Stimulated activated CD8-positive, alpha-beta memory T cell treated with anti-CD3 and anti-CD28 coated beads, Interleukin-4, amount 100 ng/mL, for 48 hours (primary cell): ENCODE measurements around the gene AP3B1.
A peak's percentile ranks its signal among the peaks of the same experiment; 100 is the strongest.

Experiments
- DNase-seq: peaks from one replicate; pipeline ENCODE4 v3.0.0-alpha.2; 2020

Gene AP3B1

DNA sequence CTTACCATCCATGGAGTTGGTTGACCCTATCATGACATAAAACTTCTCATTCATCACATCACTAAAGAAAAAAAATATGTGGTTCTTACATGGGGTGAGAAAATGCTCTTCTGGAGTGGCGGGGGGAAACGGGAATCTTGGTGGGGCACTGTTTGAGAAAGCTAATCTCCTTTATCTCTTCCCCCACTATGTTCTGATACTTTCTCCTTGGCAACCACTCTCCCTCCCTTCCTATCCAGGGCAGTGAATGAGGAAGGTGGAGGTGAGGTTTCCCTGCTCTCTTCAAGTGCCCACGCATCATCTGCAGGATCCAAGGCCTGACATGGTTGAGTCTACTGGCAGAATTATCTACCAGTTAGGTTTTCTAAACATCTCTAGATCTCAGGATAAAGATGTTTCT is 297.6 kb downstream of the AP3B1 start:
- DNase-seq: no peak

DNA sequence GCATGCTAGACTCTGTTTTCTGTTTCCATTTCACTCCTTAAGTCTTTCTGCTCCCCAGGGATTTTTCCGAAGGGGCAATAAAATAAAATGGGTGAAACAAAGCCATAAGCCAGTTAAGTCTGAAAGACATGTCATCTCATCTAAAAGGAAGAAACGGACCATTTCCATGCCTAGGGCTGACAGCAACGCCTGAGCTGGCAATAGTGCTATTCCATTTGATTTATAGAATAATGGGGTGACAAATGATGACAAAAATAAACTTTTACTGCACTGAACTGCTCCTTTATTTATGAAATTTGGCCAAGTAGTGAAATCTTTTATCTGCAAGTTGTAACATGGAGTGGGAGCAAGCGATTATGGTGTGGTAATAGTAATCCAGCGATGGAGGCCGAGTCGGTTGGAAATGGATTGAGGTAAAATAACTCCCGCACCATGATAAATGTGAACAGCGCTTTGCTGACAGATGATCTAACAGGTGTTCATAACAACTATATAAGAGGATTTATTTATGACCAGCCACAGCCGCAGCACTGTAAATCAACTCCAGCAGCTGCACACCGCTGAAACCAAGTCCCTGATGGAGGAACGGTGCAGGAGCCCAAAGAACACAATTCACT is 298.6 kb downstream of the AP3B1 start:
- DNase-seq: no peak

DNA sequence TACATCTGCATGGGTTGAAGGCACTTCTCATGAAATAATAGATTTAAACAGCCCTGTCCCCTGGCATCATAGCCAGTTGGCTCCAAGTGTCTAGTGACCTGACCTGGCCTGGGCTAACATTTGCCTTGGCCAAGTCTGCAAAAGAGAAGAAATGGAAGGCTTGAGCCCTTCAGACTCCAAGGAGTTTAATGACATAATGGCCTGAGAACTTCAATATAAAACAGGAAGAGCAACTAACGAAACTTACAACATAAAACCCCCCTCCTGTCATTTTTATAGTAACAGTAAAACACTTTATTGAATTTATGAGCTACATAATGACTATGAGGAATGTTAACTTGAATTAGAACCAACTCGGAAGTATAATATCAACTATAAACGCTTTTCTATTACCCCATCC is 299.6 kb downstream of the AP3B1 start:
- DNase-seq: no peak

DNA sequence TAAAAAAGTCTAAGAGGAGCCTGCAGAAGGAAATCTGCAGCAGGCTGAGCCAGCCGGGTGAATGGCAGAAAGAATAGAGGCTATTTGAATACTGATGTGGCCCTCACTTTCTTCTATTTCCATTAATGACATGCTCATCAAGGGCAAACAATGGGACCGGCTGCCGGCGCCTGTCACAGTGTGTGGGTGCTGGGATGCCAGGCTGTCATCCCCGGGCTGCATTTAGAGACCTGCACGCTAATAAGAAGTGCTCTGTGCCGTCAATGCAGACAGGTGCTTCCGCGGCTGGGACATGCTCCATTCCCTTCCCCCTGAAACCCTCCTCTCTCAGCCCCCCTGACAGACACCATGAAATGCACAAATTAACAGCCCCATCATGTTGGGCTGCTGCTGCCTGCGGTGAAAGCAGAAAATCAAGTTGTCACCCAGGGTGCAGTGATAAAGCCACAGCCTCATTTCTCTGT is 300.6 kb downstream of the AP3B1 start:
- DNase-seq: no peak

DNA sequence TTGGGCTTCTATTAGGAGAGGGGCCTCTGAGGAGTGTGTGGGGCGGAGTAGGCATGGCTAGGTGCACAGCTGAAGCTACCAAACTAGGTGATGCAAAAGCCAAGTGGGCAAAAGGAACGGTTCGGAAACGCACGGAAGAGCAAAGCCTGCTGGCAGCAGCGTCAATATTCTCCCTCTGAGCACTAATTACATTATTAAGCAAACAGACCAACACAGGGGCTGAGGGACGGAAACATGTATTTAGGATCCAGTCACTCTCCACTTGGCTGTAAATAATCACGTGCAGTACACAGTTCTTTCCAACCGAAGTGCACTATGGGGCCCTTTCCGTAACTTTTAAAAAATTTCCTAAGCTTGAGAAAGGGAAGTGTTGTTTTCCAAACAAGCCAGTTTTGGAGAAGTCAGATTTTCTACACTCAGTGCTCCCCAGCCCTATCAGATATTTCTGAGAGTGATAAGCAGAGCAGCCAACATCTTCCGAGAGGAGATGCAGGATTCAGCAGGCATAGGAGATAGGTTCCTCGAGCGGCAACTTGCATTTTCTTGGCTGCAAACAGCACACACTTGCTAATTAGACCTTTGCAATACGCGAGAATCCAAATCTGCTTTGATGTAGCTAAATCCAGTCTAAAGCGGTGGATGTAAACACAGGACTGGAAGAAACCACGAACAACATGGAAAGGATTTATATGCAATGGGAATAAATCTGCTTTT is 301.2 kb downstream of the AP3B1 start:
- DNase-seq: no peak

DNA sequence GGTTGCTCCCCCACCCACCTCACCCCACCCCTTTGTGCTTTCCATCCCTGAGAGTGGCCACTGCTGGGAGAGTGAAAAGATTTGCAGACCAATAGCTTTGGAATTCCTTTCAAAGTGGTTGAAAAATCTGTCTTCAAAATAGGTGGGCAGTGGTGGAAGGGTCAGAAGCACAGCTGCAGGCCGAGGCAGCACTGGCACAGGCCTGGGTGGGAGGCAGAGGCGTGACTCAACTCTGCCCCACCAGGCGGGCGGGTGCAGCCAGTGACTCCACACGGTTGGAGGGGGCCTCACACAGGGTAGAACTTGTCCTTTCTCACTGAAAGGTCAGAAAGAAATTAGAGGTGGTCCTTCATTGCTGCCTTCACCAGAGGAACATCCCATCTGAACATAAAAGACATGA is 303.4 kb downstream of the AP3B1 start:
- DNase-seq: no peak

DNA sequence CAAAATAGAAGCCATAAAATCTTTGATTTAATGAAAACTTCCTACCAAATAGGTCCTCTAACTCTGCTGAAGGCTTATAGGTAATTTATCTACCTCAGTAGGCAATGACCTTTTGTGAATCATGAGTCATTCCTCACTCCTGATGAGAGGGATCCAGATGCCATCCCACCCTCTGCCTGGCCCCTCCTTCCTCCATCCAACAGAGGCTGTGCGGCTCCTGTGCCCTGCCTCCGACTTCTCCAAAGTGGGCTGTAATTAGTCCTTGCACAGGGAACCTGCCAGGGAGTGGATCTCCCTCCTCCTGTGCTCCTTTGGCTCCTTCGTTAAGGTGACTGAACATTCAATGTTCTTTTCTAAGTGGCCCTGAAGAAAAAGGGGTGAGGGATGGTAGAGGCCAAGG is 304.5 kb downstream of the AP3B1 start:
- DNase-seq: no peak

DNA sequence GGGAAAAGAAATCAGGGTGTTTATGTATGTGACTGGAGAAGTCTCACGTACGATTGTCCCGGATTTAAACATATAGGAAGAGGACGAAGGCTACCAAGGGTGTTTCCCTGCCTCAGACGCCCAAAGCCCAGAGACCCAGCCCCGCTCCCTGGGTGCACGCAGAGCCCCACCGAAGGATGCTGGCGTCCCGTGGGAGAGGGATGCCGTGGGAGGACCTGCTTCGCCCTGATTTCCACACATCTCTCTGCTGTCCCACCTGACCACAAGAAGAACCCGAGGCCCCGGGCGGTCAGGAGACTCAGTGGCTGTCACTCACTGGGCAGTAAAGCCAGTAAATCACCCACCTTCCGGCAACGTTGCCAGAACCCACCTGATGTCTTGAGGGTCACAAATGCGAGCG is 306.5 kb downstream of the AP3B1 start:
- DNase-seq: no peak

DNA sequence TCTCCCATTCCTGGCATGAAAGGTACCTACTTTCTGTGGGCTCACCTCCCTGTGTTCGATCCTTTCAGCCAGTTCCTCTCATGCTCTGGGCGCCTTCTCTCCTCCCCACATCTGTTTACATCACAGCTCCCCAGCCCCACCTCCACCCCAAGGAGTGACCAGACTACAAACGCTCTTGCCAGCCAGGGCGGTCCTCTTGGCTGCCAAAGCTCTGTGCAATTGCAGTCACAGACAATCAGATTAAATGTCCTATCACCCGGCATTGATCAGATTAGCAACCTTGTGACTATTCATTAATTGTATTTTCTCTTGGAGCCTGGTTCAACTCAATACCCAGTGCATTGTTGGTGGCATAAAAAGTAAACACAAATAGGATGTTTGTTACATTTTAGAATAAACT is 307.2 kb downstream of the AP3B1 start:
- no peak for DNase-seq

DNA sequence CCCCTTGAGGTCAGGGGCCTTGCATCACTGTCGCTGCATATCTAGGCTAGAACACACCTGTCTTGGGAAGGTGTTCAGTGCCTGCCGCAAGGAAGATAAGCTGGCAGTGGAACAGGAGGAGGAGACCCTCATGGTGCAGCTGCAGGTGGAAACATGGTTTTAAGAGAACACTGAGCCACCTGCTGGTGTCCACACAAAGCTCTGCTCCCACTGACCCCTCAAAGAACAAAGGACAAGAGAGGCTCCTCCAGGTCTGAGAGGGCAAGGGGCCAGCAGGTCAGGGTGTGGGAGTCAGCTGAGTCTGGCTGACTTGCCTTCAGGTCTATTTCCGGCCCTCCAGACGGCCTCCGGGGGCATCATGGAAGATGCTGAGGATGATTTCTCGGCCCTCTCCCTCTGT is 308.2 kb downstream of the AP3B1 start:
- no peak for DNase-seq

DNA sequence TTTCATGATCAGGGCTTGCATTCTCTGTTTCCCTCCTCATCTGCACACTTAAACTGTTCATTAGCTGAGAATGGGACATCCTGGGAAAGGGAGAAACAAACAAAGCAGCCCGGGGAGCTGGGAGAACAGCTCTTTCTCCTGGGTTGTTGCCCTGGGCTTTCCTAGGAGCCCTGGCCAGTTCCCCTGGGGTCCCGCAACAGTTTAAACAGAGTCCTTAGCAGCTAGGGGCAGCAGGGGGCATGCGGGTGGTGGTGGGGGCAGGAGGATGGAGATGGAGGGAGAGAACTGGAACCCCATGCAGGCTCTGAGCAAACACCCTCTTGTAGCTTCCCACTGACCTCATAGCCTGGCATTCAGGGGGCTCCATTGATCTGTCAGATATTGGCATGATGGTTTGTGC is 309.3 kb downstream of the AP3B1 start:
- DNase-seq: no peak

DNA sequence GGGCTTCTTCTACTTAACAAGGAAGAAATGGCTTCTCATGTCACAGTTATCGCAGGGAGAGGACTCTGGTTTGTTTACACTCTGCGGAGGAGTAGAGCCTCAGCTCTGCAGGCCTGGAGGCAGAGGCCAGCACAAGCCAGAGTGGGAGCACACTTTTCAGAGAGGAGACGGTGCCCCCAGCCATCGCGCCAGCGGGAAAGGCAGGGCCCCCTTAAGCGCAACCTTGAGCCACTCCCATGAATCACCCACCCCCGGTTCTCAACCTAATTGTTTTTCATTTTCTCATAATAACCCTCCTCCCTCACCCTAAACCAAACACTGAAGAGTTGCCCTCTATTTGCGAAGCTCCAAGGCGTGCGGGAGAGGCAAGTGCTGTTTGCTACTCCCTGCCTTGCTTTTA is 309.9 kb downstream of the AP3B1 start:
- DNase-seq: no peak

DNA sequence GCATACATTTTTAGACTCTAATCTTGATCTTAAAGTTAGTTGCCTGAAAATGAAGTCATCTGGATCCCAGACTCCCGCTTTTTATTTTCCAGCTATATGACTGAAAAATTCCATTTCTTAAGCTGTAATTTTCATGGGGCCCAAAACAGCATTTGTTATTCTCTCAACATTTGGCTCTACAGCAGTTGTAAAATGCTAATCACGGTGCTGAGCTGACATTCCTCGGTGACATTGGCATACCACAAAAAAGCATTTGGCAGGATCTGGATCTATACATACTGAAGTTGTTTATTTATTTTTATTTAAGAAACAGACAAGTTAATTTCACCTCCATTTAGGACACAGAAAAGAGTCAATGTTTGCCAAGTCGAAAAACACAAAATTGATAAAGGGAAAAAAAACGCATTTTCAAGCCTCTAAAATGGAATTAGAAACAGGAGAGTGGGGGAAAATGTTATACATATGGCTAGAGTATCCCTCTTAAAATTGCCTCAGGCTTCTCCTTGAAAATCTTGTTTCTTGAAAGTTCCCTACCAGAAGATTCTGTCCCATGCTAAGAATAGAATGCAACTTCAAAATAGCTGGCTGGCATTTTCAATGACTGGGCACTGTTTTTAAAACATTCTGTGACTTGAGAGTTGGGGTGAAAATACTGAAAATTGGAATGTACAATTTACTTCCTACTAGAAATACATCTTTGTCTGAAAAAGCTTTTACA is 310.9 kb downstream of the AP3B1 start:
- no peak for DNase-seq

DNA sequence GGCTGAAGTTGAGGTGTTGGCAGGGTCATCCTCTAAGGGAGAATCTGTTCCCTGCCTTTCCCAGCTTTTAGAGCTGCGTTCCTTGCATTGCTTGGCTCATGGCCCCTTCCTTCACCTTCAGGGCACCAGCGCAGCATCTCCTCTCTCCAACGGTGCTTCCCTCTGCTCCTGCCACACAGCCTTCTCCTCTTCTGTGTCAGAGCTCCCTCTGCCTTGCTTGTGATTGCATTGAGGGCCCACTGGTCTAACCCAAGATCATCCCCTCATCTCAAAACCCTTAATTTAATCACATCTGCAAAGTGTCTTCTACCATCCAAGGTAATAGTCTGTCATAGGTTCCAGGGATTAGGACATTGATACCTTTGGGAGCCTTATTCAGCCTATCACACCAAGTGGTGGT is 312.7 kb downstream of the AP3B1 start:
- DNase-seq: no peak

DNA sequence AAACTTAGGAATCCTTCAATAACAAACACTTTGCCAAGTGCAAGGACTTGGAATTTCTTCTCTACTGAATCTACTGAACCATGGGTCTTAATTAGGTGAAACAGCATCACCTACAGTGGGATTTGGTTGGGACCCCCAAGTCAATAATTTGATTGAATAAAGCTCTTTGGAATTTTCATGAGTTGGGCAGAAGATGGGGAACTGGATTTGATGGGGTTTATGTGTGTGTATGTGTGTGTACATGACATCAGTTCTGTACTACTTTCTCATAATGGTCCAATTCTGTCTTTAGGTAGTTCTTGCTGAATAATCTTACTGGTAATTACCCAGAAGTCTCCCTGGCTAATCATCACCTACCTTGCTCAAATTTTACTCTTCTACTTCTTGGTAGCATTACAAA is 319.9 kb downstream of the AP3B1 start:
- no peak for DNase-seq

DNA sequence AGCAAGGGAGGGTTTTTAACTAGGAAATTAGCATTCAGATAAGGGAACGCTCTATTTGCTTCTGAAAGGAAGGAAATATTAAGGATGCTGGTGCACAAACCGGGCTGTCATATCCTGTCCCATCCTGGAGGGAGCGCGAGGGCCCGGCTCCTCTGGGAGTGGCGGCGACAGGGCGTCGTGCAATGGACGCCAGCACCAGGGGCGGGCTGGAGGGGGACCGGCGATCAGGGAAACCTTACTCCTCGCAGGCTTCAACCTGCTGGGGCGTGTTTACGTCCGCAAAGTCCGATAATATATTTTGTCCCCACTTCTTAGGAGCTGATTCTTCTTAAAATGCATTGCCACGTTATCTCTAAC is 321.3 kb downstream of the AP3B1 start:
- DNase-seq: no peak

DNA sequence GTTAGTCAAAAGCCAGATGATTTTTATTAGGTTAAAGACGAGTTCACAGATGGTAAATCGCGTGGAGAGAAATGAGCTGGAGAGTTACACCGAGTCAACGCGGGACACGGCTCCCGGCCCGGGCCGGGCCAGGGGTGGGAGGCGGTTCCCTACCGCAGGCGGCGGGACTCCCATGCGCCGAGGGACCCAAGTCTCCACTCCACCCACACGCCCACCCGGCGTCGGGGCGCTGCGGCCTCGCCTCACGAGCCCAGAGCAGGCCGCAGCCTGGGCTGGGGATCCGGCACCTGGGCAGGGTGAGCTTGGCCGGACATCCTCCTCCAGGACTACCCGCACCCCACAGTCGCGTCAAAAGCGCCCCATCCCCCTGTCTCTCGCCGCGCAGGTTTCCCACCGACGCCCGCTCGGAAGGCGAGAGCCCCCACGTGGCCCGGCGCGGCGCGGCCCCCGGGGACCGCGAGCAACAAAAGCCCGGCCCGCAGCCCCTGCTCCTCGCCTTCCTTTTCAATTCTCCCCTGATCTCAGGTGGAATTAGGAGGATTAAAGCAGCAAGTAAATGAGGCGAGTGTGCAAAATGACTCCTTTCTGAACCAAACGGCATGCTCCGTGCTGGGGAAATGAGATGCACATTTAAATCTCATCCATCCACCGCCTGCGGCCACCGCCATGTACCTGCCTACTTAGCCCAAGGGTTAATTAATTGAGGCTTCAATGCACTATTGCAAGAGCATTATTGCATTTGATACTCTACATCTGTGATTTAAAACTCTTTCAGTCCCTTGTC is 321.8 kb downstream of the AP3B1 start:
- peak; percentile 50 for DNase-seq

DNA sequence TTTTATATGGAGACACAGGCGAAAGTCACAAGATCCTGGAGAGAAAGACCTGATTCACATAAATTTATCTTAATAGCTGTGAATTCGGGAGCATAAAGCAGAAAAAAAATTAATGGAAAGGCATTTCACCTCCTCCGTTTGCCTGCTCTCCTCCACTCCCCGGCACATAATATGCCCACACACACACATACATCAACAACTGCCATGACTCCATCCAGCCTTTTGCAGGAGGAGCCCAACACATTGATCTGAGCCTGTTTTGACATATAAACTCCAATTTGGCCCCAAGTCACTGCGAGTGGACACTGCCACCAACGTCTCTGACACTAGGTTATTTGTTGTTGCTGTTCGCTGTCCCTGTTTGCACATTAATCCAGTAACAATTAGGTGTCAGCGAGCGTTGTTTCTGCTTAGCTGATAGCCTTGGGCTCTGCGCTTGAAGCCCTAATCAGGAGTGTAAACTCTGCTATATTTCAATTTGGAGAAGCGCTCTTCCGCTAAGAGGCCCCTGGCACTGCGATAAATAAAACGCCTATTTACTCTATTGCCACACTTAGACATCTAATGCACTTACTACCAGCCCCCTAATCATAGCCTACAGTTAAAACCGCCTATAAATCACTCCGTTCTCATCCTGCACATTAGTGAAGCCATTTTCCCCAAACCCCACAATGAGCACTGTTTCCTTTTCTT is 322.6 kb downstream of the AP3B1 start:
- DNase-seq: no peak

DNA sequence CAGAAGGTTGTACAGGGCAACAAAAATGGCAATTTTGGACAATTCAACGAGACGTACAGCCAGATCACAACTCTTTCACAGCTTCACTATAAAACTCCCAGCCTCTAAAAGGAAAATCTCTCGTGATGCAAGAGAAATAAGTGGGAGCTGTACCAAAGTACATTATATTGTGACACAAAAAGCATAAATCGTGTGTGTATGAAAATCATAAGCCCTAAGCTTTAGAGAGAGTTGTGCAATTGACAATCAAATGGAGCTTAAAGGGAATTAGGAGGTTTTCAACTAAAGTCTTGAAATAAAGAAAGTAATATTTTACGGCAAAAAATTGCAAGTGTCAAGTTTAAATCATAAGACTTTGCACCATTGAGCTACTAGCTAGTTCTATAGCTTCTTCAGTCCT is 323.6 kb downstream of the AP3B1 start:
- DNase-seq: no peak

DNA sequence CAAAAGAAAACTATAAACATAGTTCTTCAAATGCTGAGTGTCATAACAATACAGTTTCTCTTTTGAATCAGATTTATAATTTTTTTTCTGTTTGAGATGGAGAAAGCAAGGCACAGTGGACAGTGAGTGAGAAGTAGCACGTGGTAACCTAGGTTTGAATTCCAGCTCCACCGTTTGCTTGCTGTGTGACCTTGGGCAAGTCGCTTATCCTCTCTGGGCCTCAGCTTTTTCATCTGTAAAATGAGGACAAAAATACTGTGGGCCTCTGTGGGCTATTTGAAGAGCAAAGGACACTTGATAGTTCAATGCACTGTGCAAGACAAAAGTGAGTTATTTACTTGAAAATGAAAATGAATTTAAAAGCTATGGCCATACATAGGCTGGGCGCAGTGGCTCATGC is 330.7 kb downstream of the AP3B1 start:
- no peak for DNase-seq

DNA sequence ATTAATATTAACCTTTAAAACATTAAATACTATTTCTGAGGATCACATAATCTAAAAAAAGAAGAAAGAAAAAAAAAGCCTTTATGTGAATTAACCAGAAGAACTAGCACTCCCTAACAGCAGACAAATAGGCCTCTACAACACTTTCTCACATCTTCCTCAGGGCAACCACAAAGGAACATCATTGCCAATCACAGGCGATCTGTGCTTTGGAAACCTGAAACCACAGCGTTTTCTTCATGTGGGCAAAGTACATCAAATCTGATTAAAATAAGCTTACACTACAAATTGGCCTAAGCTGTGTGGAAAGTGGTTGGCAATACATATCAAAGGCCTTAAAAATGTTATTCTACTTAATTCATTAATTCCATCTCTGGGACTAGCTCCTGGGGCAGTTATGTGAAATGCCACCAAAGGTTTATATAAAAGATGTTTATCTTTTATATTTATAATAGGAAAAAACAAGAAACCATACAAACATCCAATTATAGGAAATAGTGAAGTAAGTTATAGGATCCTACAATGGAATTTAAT is 333.6 kb downstream of the AP3B1 start:
- no peak for DNase-seq

DNA sequence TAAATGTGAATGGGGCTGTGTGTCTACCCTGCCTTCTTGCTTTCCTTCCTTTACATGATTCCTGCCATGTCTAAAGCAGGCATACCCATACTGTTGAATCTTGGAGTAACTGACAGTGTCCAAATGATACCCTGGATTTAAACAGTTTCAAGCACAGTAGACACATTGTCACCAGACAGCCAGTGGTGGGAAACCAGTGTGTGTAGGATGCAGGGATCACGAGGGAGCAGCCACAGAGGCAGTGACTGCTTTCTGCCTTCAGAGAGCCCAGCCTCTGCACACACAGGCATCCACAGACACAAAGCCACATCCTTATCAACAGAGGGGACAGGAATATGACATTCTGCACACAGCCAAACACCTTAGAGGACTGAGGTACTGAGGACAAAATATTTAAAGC is 334.2 kb downstream of the AP3B1 start:
- DNase-seq: no peak
